Ramos (cell line): ENCODE measurements around the gene SUGCT.

Experiments
- in situ Hi-C: fragments of 300-500 bp; cut with MboI; formaldehyde crosslinking; loops from one replicate; pipeline ENCODE4 v1.14.3; 2022; ENCODE audit warnings: low sequenced_read_pairs; ENCODE audit not compliant: unreplicated experiment

The SUGCT gene

GRCh38 chr7:40493609-40494051 lies 358.8 kb downstream of the SUGCT start:
- in situ Hi-C loops, result no loop called here

- in situ Hi-C loops, result no loop called here
Observed at GRCh38 chr7:40498924-40499510, 364.2 kb downstream of the SUGCT start.

GRCh38 chr7:40499718-40500117 lies 364.9 kb downstream of the SUGCT start:
- in situ Hi-C loops, result no loop called here

GRCh38 chr7:40500219-40500618 lies 365.4 kb downstream of the SUGCT start:
- in situ Hi-C loops, result no loop called here

- in situ Hi-C loops, result no loop called here
Observed at GRCh38 chr7:40502359-40502758, 367.6 kb downstream of the SUGCT start.

GRCh38 chr7:40506158-40506557 lies 371.4 kb downstream of the SUGCT start:
- in situ Hi-C loops, result no loop called here

- in situ Hi-C loops, result no loop called here
Observed at GRCh38 chr7:40507166-40507565, 372.4 kb downstream of the SUGCT start.

GRCh38 chr7:40509287-40509996 lies 374.6 kb downstream of the SUGCT start:
- in situ Hi-C loops, result no loop called here

GRCh38 chr7:40516376-40516775 lies 381.6 kb downstream of the SUGCT start:
- in situ Hi-C loops, result no loop called here

GRCh38 chr7:40519009-40519408 lies 384.2 kb downstream of the SUGCT start:
- in situ Hi-C loops, result no loop called here

- in situ Hi-C loops, result no loop called here
Observed at GRCh38 chr7:40520986-40521738, 386.4 kb downstream of the SUGCT start.

GRCh38 chr7:40525764-40526163 lies 391.0 kb downstream of the SUGCT start:
- in situ Hi-C loops, result no loop called here

- in situ Hi-C loops, result no loop called here
Observed at GRCh38 chr7:40526951-40527715, 392.3 kb downstream of the SUGCT start.

- in situ Hi-C loops, result no loop called here
Observed at GRCh38 chr7:40527723-40528122, 392.9 kb downstream of the SUGCT start.

GRCh38 chr7:40530292-40530691 lies 395.5 kb downstream of the SUGCT start:
- in situ Hi-C loops, result no loop called here

- in situ Hi-C loops, result no loop called here
Observed at GRCh38 chr7:40531956-40532355, 397.2 kb downstream of the SUGCT start.

GRCh38 chr7:40535678-40536077 lies 400.9 kb downstream of the SUGCT start:
- in situ Hi-C loops, result no loop called here

GRCh38 chr7:40536421-40536820 lies 401.6 kb downstream of the SUGCT start:
- in situ Hi-C loops, result no loop called here

GRCh38 chr7:40538281-40538680 lies 403.5 kb downstream of the SUGCT start:
- in situ Hi-C loops, result no loop called here

- in situ Hi-C loops, result no loop called here
Observed at GRCh38 chr7:40541336-40541735, 406.5 kb downstream of the SUGCT start.
